Lung (tissue), 12 donors: ENCODE results near the gene NACC1. TPM values are rescaled to one million over a fixed set of nuclear protein-coding genes. Genes with fewer than 3 reads are reported as not detected.
A peak's percentile ranks its signal among the peaks of the same experiment; 100 is the strongest.

Experiments used
- ATAC-seq: fragments of 200-7000 bp; cut with Tn5 transposase; one replicate; pipeline ENCODE4 v1.9.1; 2020; ENCODE audit warnings: moderate number of reproducible peaks; ENCODE audit not compliant: insufficient read depth, low FRiP score
- DNase-seq, 3 donors: peaks; one replicate each; pipeline ENCODE4 v3.0.0-alpha.2; 2013 to 2017
- H3K27ac ChIP-seq, 2 donors: one replicate each; pipeline ENCODE4 v1.5.1; 2013; ENCODE audit warnings: mild to moderate bottlenecking in 2 of 2, moderate library complexity in 2 of 2, control low read depth in 1 of 2, inconsistent platforms in 1 of 2, low read depth in 1 of 2, low read length in 1 of 2
- H3K27me3 ChIP-seq, 3 donors: one replicate each; pipeline ENCODE4 v1.5.1; 2013; ENCODE audit warnings: low read length in 2 of 3; ENCODE audit not compliant: control insufficient read depth in 3 of 3, insufficient read depth in 3 of 3
- H3K36me3 ChIP-seq, 4 donors: one replicate each; pipeline ENCODE4 v1.5.1; 2013; ENCODE audit warnings: low read length in 4 of 4, mild to moderate bottlenecking in 1 of 4, moderate library complexity in 1 of 4; ENCODE audit not compliant: control insufficient read depth in 4 of 4, insufficient read depth in 4 of 4
- H3K4me1 ChIP-seq, 5 donors: one replicate each; pipeline ENCODE4 v1.5.1; 2013; ENCODE audit warnings: low read length in 5 of 5, mild to moderate bottlenecking in 2 of 5, moderate library complexity in 1 of 5; ENCODE audit not compliant: control insufficient read depth in 5 of 5, insufficient read depth in 5 of 5
- H3K4me3 ChIP-seq: one replicate; pipeline ENCODE4 v1.5.1; 2013; ENCODE audit warnings: mild to moderate bottlenecking, control low read depth, moderate library complexity
- H3K9ac ChIP-seq, 2 donors: one replicate each; pipeline ENCODE4 v1.5.1; 2013; ENCODE audit warnings: low read length in 2 of 2, control low read depth in 1 of 2; ENCODE audit not compliant: insufficient read depth in 1 of 2
- H3K9me3 ChIP-seq, 4 donors: one replicate each; pipeline ENCODE4 v1.5.1; 2013; ENCODE audit warnings: low read length in 3 of 4, mild to moderate bottlenecking in 1 of 4, moderate library complexity in 1 of 4; ENCODE audit not compliant: control insufficient read depth in 4 of 4, insufficient read depth in 3 of 4
- WGBS, 2 donors: extraction: QIAGEN DNeasy Blood & Tissue Kit; methylation state at CpG; one replicate each; pipeline ENCODE4 v1.1.7; 2013; 5-methylcytosine and 5-hydroxymethylcytosine counted together
- polyA plus RNA-seq, 2 donors: library from polyadenylated mRNA; stranded (reverse); fragments of 200-250 nt; gene quantifications; one replicate each; pipeline ENCODE4 v1.2.1, GENCODE V29; 2013
- total RNA-seq, 2 donors: library from RNA; depleted of rRNA in 1 of 2; stranded (reverse); fragments of >200 nt in 1 of 2; gene quantifications; one replicate each; pipeline ENCODE4 v1.2.1, GENCODE V29; 2014 to 2021
- TF ChIP-seq, protein P1 (sequence below): IDR thresholded peaks from 2 replicates; pipeline ENCODE4 v1.5.1; 2012; ENCODE audit warnings: mild to moderate bottlenecking; ENCODE audit errors: control extremely low read depth, extremely low read depth
- donor health status: control.
- donor health status: control.
- donor health status: Bipolar disorder and iron deficiency.
- donor health status: healthy.
- donor health status: DM: yes; HTN: yes; CAD: no.

The NACC1 gene
- total and polyA plus RNA-seq, 4 donors: 18.4 to 94.8 (median 58.2) TPM

DNA sequence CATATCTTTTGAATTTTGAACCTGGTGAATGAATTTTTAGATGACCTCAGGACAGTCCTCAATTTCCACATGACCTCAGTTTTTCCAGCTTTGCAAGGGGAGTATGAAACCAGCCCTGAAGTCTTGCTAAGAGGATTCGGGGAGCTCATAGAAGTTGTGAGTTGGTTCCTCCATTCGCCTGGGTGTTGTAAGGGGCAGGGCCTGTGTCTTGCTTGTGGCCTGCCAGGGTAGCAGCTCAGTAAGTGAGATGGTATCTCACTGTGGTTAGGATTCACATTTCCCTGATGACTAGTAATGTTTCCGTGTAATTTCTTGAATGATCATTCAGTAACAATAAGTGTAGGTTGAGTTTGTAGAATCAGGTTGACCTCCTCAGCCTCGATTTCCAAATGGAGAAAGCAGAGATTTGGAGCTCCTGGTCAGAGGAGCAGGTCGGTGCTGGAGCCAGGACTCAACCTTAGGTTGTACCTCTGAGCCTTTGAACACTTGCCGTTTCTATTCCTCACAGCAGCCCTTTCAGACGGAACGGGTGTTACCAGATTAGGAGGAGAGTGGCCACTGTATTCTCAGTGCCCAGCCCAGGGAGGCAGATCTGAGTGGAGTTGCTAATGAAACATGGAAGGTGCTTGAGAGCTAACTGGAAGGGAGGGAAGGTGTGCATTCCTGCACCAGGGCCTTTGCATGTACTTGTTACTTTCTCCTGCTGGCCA is 14.6 kb downstream of the NACC1 start:
- H3K9me3 ChIP-seq: no peaks in the 10 kb centered on the region
- no peak overlapping the region for H3K4me3 ChIP-seq
- peaks cover 0 to 20% (median 0%) of the 10 kb centered on the region in 5 donors for H3K4me1 ChIP-seq
- no peak for ATAC-seq
- DNase-seq: no peak
- 64 to 67% methylated on average over 8 of the region's 8 CpGs for WGBS, 2 donors
- H3K27ac ChIP-seq: peak overlapping the region in 1 of 2 donors; percentile 42
- H3K9ac ChIP-seq: no peak overlapping the region
- peaks cover 3 to 25% (median 7%) of the 10 kb centered on the region in 4 donors for H3K36me3 ChIP-seq
- TF ChIP-seq, protein P1, sequence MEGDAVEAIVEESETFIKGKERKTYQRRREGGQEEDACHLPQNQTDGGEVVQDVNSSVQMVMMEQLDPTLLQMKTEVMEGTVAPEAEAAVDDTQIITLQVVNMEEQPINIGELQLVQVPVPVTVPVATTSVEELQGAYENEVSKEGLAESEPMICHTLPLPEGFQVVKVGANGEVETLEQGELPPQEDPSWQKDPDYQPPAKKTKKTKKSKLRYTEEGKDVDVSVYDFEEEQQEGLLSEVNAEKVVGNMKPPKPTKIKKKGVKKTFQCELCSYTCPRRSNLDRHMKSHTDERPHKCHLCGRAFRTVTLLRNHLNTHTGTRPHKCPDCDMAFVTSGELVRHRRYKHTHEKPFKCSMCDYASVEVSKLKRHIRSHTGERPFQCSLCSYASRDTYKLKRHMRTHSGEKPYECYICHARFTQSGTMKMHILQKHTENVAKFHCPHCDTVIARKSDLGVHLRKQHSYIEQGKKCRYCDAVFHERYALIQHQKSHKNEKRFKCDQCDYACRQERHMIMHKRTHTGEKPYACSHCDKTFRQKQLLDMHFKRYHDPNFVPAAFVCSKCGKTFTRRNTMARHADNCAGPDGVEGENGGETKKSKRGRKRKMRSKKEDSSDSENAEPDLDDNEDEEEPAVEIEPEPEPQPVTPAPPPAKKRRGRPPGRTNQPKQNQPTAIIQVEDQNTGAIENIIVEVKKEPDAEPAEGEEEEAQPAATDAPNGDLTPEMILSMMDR: no peak
- no peaks in the 10 kb centered on the region for H3K27me3 ChIP-seq

DNA sequence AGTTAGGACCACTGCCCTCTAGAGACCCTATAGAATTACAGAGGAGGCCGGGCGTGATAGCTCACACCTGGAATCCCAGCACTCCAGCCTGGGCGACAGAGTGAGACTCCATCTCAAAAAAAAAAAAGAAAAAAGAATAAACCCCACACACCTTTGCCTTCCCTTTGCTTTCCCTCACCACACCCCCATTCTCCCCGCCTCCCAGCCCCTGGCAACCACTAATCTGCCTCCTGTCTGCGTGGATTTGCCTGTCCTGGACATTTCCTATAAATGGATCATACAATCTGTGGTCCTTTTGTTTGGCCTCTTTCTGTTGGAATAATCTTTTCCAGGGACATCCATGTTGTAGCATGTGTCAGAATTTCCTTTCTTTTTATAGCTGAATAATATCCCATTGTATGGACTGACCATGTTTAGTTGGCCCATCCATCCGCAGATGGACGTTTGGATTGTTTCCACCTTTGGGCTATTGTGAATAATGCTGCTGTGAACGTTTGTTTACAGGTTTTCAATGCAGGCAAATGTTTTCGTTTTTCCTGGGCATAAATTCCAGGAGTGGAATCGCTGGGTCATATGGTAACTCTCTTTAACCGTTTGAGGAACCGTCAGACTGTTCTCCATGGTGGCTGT is 15.3 kb downstream of the NACC1 start:
- peak overlapping the region in 1 of 2 donors; percentile 42 for H3K27ac ChIP-seq
- no peak overlapping the region for H3K4me3 ChIP-seq
- DNase-seq: no peak
- TF ChIP-seq, protein P1: no peak
- no peaks in the 10 kb centered on the region for H3K27me3 ChIP-seq
- WGBS, 2 donors: 70 to 77% methylated on average over 12 of the region's 12 CpGs
- no peak for ATAC-seq
- H3K4me1 ChIP-seq: peaks cover 0 to 20% (median 0%) of the 10 kb centered on the region in 5 donors
- H3K9ac ChIP-seq: no peak overlapping the region
- peaks cover 3 to 32% (median 9%) of the 10 kb centered on the region in 4 donors for H3K36me3 ChIP-seq
- no peaks in the 10 kb centered on the region for H3K9me3 ChIP-seq

DNA sequence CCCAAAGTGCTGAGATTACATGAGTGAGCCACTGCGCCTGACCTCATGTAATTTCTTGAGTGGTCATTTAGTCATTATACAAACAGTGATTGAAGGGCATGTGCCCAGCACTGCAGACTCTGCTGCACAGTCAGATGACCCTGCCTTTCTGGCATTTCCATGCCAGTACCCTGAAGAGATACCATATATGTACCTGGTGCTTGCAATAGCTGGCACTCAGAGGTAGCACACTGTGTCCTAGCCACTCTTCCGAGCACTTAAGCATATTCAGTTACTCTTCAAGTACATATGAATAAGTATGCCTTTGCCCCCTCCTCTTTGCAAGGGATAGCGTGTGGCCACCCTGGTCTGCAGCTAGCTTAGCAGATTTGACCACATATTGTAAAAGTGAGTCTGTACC is 16.6 kb downstream of the NACC1 start:
- WGBS, 2 donors: 75 to 93% methylated on average over 3 of the region's 3 CpGs
- no peak overlapping the region for H3K4me3 ChIP-seq
- H3K9ac ChIP-seq: no peak overlapping the region
- peaks cover 0 to 20% (median 0%) of the 10 kb centered on the region in 5 donors for H3K4me1 ChIP-seq
- no peaks in the 10 kb centered on the region for H3K9me3 ChIP-seq
- DNase-seq (no peak), ATAC-seq (peak; percentile 82)
- H3K27ac ChIP-seq: peak overlapping the region; percentile 51 to 67
- H3K36me3 ChIP-seq: peaks cover 3 to 35% (median 11%) of the 10 kb centered on the region in 4 donors
- TF ChIP-seq, protein P1: no peak
- H3K27me3 ChIP-seq: no peaks in the 10 kb centered on the region
